Aorta (tissue), 5 donors: ENCODE results near the gene FARP2. TPM values are rescaled to one million over a fixed set of nuclear protein-coding genes. Genes with fewer than 3 reads are reported as not detected.
"Not testable (repeated sequence)": the region's sequence is repeated elsewhere in the genome, so short reads cannot be mapped to it uniquely, and the experiment has no call there.

Source experiments
- ATAC-seq: fragments of 200-7000 bp; cut with Tn5 transposase; one replicate; pipeline ENCODE4 v1.9.1; 2022; ENCODE audit warnings: moderate library complexity; ENCODE audit not compliant: low FRiP score
- DNase-seq, 2 donors: peaks; one replicate each; pipeline ENCODE4 v3.0.0-alpha.2; 2020
- H3K27ac ChIP-seq, 2 donors: one replicate each; pipeline ENCODE4 v1.5.1; 2013; ENCODE audit warnings: low read length in 2 of 2, mild to moderate bottlenecking in 2 of 2, moderate library complexity in 2 of 2, control low read depth in 1 of 2, inconsistent platforms in 1 of 2, low read depth in 1 of 2
- H3K27me3 ChIP-seq, 2 donors: one replicate each; pipeline ENCODE4 v1.6.1; 2013; ENCODE audit warnings: control low read depth in 1 of 2, low read length in 1 of 2, mild to moderate bottlenecking in 1 of 2, moderate library complexity in 1 of 2; ENCODE audit not compliant: insufficient read depth in 2 of 2, control insufficient read depth in 1 of 2
- H3K36me3 ChIP-seq, 2 donors: one replicate each; pipeline ENCODE4 v1.6.1; 2013; ENCODE audit warnings: control low read depth in 1 of 2, low read length in 1 of 2, mild to moderate bottlenecking in 1 of 2; ENCODE audit not compliant: insufficient read depth in 2 of 2, control insufficient read depth in 1 of 2
- H3K4me1 ChIP-seq, 2 donors: one replicate each; pipeline ENCODE4 v1.6.1; 2013; ENCODE audit warnings: low read length in 2 of 2, control low read depth in 1 of 2, mild to moderate bottlenecking in 1 of 2, moderate library complexity in 1 of 2; ENCODE audit not compliant: insufficient read depth in 2 of 2, control insufficient read depth in 1 of 2
- H3K4me3 ChIP-seq, 2 donors: one replicate each; pipeline ENCODE4 v1.5.1; 2013; ENCODE audit warnings: low read length in 2 of 2, control low read depth in 1 of 2, mild to moderate bottlenecking in 1 of 2
- H3K9me3 ChIP-seq: one replicate; pipeline ENCODE4 v1.6.1; 2013; ENCODE audit warnings: mild to moderate bottlenecking, low read length; ENCODE audit not compliant: control insufficient read depth
- WGBS, 2 donors: extraction: QIAGEN DNeasy Blood & Tissue Kit; methylation state at CpG; one replicate each; pipeline ENCODE4 v1.1.7; 2013; 5-methylcytosine and 5-hydroxymethylcytosine counted together
- intact Hi-C, 2 donors: fragments of 100-400 bp; cut with DNase I; formaldehyde crosslinking; loops; one replicate each; pipeline versions ENCODE4 v1.14.2 to v1.15.0; 2022
- polyA plus RNA-seq, 2 donors: library from polyadenylated mRNA; stranded (reverse); fragments of 200-250 nt; gene quantifications; one replicate each; pipeline ENCODE4 v1.2.3, GENCODE V29; 2013
- total RNA-seq, 2 donors: library from RNA; stranded (reverse); fragmentation: NEBNext Ultra II Directional; extraction: Animal tissue kit (Norgen Biotek cat#: 25700); gene quantifications; one replicate each; pipeline ENCODE4 v1.2.1, GENCODE V29; 2021
- donor health status: healthy with polysubstance abuse.
- donor health status: Bipolar disorder and iron deficiency.
- donor health status: DM: no; HTN: no; CAD: no.
- donor health status: DM: no; HTN: no; CAD: no.
- donor health status: DM: yes; HTN: yes; CAD: no.

FARP2 gene
- total and polyA plus RNA-seq, 4 donors = 16.4 to 64.4 (median 48.7) TPM

GRCh38 chr2:241314226-241315092, 41.6 kb upstream of the FARP2 start:
- H3K4me1 ChIP-seq = peaks cover 0 to 5% of the 10 kb centered on the region in 2 donors
- intact Hi-C loops = loop anchor here (1.0 to 5.0 kb wide), 4 partner anchors 38 to 42 kb away; partner anchors contain the start of gene FARP2 (in 1 of the 2)

GRCh38 chr2:241315093-241315878, 40.8 kb upstream of the FARP2 start, which contains the start of gene HDLBP:
Gene HDLBP, minus strand, starts transcription at chr2:241315672. Its CDS starts 48,803 bp downstream, at chr2:241266869.
- DNase-seq (peak; percentile 100), ATAC-seq (peak; percentile 97)
- Histone ChIP-seq H3K4me1 (peaks cover 0 to 5% of the 10 kb centered on the region in 2 donors), H3K27ac (peak within 1 kb of the TSS; percentile 88 to 98), H3K4me3 (peak within 1 kb of the TSS; percentile 65 to 81), H3K36me3 (no peaks in the 10 kb centered on the region), H3K27me3 (no peaks in the 10 kb centered on the region), H3K9me3 (no peaks in the 10 kb centered on the region)
- 0 to 1% methylated on average over 44 to 73 of the region's 73 CpGs for WGBS, 2 donors
- intact Hi-C loops = loop anchor here (2.0 to 5.0 kb wide), 3 partner anchors 37 to 43 kb away; partner anchors contain the start of gene FARP2 (in 1 of the 2)

More at GRCh38 chr2:241314226-241315092, 41.6 kb upstream of the FARP2 start:
- Histone ChIP-seq H3K27me3 (no peaks in the 10 kb centered on the region), H3K9me3 (no peaks in the 10 kb centered on the region), H3K27ac (peak overlapping the region; percentile 81 to 98), H3K36me3 (no peaks in the 10 kb centered on the region), H3K4me3 (peak overlapping the region; percentile 65 to 81)
- DNase-seq (no peak), ATAC-seq (no peak)
- WGBS, 2 donors = 4% methylated on average over 33 to 38 of the region's 38 CpGs

- 0% methylated on average over 69 to 75 of the region's 75 CpGs for WGBS, 2 donors
- intact Hi-C loops = loop anchor here (2.0 to 5.0 kb wide), 3 partner anchors 36 to 44 kb away; partner anchors contain the start of gene FARP2 (in 1 of the 2)
- no peaks in the 10 kb centered on the region for H3K9me3 ChIP-seq
- DNase-seq = peak; percentile 88 to 94
- peaks cover 0 to 5% of the 10 kb centered on the region in 2 donors for H3K4me1 ChIP-seq
- peak within 1 kb of the TSS; percentile 65 to 81 for H3K4me3 ChIP-seq
- no peaks in the 10 kb centered on the region for H3K36me3 ChIP-seq
- no peaks in the 10 kb centered on the region for H3K27me3 ChIP-seq
- peak; percentile 83 for ATAC-seq
- H3K27ac ChIP-seq = peak within 1 kb of the TSS; percentile 88 to 98
Observed at GRCh38 chr2:241315879-241316631, 40.0 kb upstream of the FARP2 start, which contains the start of gene SEPTIN2. Gene SEPTIN2, plus strand, starts transcription at chr2:241315925. Its CDS starts 8,308 bp downstream, at chr2:241324233.

GRCh38 chr2:241316825-241317224, 39.3 kb upstream of the FARP2 start:
- Histone ChIP-seq H3K27me3 (no peaks in the 10 kb centered on the region), H3K27ac (peak overlapping the region in 1 of 2 donors; percentile 68), H3K36me3 (no peaks in the 10 kb centered on the region), H3K4me3 (peak overlapping the region; percentile 33 to 62), H3K9me3 (no peaks in the 10 kb centered on the region), H3K4me1 (peaks cover 0 to 5% of the 10 kb centered on the region in 2 donors)
- no peak for ATAC-seq
- no peak for DNase-seq
- intact Hi-C loops = loop anchor here in 1 of 2 donors (5.0 kb wide), 2 partner anchors 35 to 45 kb away; no protein-coding TSS in a partner anchor
- 3 to 5% methylated on average over 4 of the region's 4 CpGs for WGBS, 2 donors

- peak overlapping the region in 1 of 2 donors; percentile 62 for H3K4me3 ChIP-seq
- intact Hi-C loops = loop anchor here in 1 of 2 donors (5.0 kb wide), 2 partner anchors 35 to 45 kb away; no protein-coding TSS in a partner anchor
- H3K4me1 ChIP-seq = peaks cover 0 to 5% of the 10 kb centered on the region in 2 donors
- WGBS, 2 donors = 47 to 61% methylated on average over 4 of the region's 4 CpGs
- no peak for DNase-seq
- no peak overlapping the region for H3K27ac ChIP-seq
- no peaks in the 10 kb centered on the region for H3K36me3 ChIP-seq
- ATAC-seq = no peak
- no peaks in the 10 kb centered on the region for H3K27me3 ChIP-seq
- no peaks in the 10 kb centered on the region for H3K9me3 ChIP-seq
Observed at GRCh38 chr2:241317391-241317790, 38.7 kb upstream of the FARP2 start.

- not testable (repeated sequence) for H3K4me3 ChIP-seq, DNase-seq, H3K27ac ChIP-seq, H3K27me3 ChIP-seq, H3K9me3 ChIP-seq, H3K4me1 ChIP-seq, H3K36me3 ChIP-seq, ATAC-seq
- 81 to 85% methylated on average over 6 of the region's 6 CpGs for WGBS, 2 donors
- intact Hi-C loops = loop anchor here in 1 of 2 donors (5.0 kb wide), 2 partner anchors 33 to 47 kb away; no protein-coding TSS in a partner anchor
Observed at GRCh38 chr2:241318830-241319229, 37.3 kb upstream of the FARP2 start.

- Histone ChIP-seq H3K27ac (no peak overlapping the region), H3K36me3 (no peaks in the 10 kb centered on the region), H3K4me3 (no peak overlapping the region), H3K9me3 (no peaks in the 10 kb centered on the region), H3K27me3 (no peaks in the 10 kb centered on the region), H3K4me1 (peaks cover 0 to 2% of the 10 kb centered on the region in 2 donors)
- intact Hi-C loops = no loop called here
- 78 to 82% methylated on average over 8 of the region's 8 CpGs for WGBS, 2 donors
- no peak for ATAC-seq
- DNase-seq = no peak
Observed at GRCh38 chr2:241320394-241320793, 35.7 kb upstream of the FARP2 start.
